MCF 10A (cell line): Measurements from ENCODE around the gene HTT-AS. TPM values are rescaled to one million over a fixed set of nuclear protein-coding genes. Genes with fewer than 3 reads are reported as not detected.

Source experiments
- BruUV-seq: library from RNA; stranded (reverse); fragments of 400-500 nt; replicated peaks from 2 replicates; lab custom pipeline; 2021; lab: Mats Ljungman, UMichigan
- CTCF ChIA-PET: fragments of 300-600 bp; sonication (Branson Sonifier 250); formaldehyde crosslinking; extraction: SDS; loops from one replicate; lab custom pipeline; 2021; ENCODE audit warnings: antibody characterized with exemption, inconsistent platforms; lab: Yijun Ruan, JAX
- POLR2A ChIA-PET: fragments of 300-600, 350-650 bp; sonication (Branson Sonifier 250); formaldehyde crosslinking; extraction: SDS; loops from one replicate; lab custom pipeline; 2020; ENCODE audit warnings: antibody characterized with exemption, inconsistent platforms; lab: Yijun Ruan, JAX
- DNase-seq: peaks from one replicate; pipeline ENCODE4 v3.0.0-alpha.2; 2018; ENCODE audit not compliant: unreplicated experiment
- H3K27ac Mint-ChIP-seq: one replicate; pipeline ENCODE4 v1.8.0; 2022; ENCODE audit warnings: mild to moderate bottlenecking, low read depth, mixed read lengths; ENCODE audit not compliant: unreplicated experiment
- H3K27me3 Mint-ChIP-seq: one replicate; pipeline ENCODE4 v1.8.0; 2022; ENCODE audit warnings: mixed read lengths; ENCODE audit not compliant: insufficient read depth, unreplicated experiment
- H3K36me3 Mint-ChIP-seq: one replicate; pipeline ENCODE4 v1.8.0; 2022; ENCODE audit warnings: mild to moderate bottlenecking, moderate library complexity, mixed read lengths; ENCODE audit not compliant: insufficient read depth, unreplicated experiment
- H3K4me1 Mint-ChIP-seq: one replicate; pipeline ENCODE4 v1.8.0; 2022; ENCODE audit warnings: mixed read lengths; ENCODE audit not compliant: insufficient read depth, unreplicated experiment
- H3K4me3 Mint-ChIP-seq: one replicate; pipeline ENCODE4 v1.8.0; 2022; ENCODE audit warnings: mild to moderate bottlenecking, moderate library complexity, mixed read lengths; ENCODE audit not compliant: unreplicated experiment
- H3K9me3 Mint-ChIP-seq: one replicate; pipeline ENCODE4 v1.8.0; 2022; ENCODE audit warnings: mixed read lengths; ENCODE audit not compliant: unreplicated experiment
- CTCF ChIP-seq: fragments of 200-600 bp; IDR thresholded peaks from one replicate; pipeline ENCODE4 v1.8.0; 2022; ENCODE audit warnings: antibody characterized with exemption, mild to moderate bottlenecking; ENCODE audit not compliant: unreplicated experiment
- intact Hi-C: fragments of 100-400 bp; cut with micrococcal nuclease; formaldehyde crosslinking; loops from 2 replicates; pipeline ENCODE4 v1.14.1; 2022
- total RNA-seq: library from RNA; stranded (reverse); gene quantifications from 2 replicates; pipeline ENCODE4 v1.2.3, GENCODE V29; 2022

Gene HTT-AS
- total RNA-seq, 1 experiment from 2014 or later = not detected

- Mint-ChIP-seq H3K4me1 (no peaks in the 10 kb centered on the region), H3K36me3 (no peaks in the 10 kb centered on the region), H3K27ac (no peak overlapping the region), H3K4me3 (no peak overlapping the region), H3K9me3 (peaks cover 8% of the 10 kb centered on the region), H3K27me3 (no peaks in the 10 kb centered on the region)
- intact Hi-C loops = no loop called here
- no TSS peak for BruUV-seq
- no peak for TF ChIP-seq CTCF
- DNase-seq = no peak
- CTCF ChIA-PET = interaction anchor here (0.5 to 1.6 kb wide), 4 partner anchors 12 to 52 kb away, joined by 3 to 4 read pairs (median 3); no protein-coding TSS in a partner anchor
- POLR2A ChIA-PET = interaction anchor here (0.6 kb wide), 1 partner anchor 14 kb away, joined by 3 read pairs; no protein-coding TSS in a partner anchor
These were observed 55.0 kb downstream of the HTT-AS start for GRCh38 chr4:3019145-3019846.

GRCh38 chr4:3017504-3017903 is 56.8 kb downstream of the HTT-AS start:
- DNase-seq = no peak
- BruUV-seq = no TSS peak
- Mint-ChIP-seq H3K27ac (no peak overlapping the region), H3K27me3 (no peaks in the 10 kb centered on the region), H3K4me3 (no peak overlapping the region), H3K9me3 (no peaks in the 10 kb centered on the region), H3K36me3 (no peaks in the 10 kb centered on the region), H3K4me1 (no peaks in the 10 kb centered on the region)
- ChIA-PET CTCF (interaction anchor here (1.6 kb wide), 1 partner anchor 14 kb away, joined by 4 read pairs; no protein-coding TSS in a partner anchor), POLR2A (interaction anchor here (1.2 kb wide), 1 partner anchor 14 kb away, joined by 3 read pairs; no protein-coding TSS in a partner anchor)
- no peak for TF ChIP-seq CTCF
- intact Hi-C loops = no loop called here

- no TSS peak for BruUV-seq
- Mint-ChIP-seq H3K27me3 (no peaks in the 10 kb centered on the region), H3K36me3 (no peaks in the 10 kb centered on the region), H3K27ac (no peak overlapping the region), H3K4me3 (no peak overlapping the region), H3K9me3 (no peaks in the 10 kb centered on the region), H3K4me1 (no peaks in the 10 kb centered on the region)
- no peak for TF ChIP-seq CTCF
- ChIA-PET CTCF (interaction anchor here (0.8 to 1.0 kb wide), 2 partner anchors 16 to 30 kb away, joined by 3 to 5 read pairs; no protein-coding TSS in a partner anchor), POLR2A (interaction anchor here (0.6 to 1.2 kb wide), 2 partner anchors 14 to 53 kb away, joined by 3 read pairs; partner anchors contain the start of gene GRK4)
- no peak for DNase-seq
- intact Hi-C loops = no loop called here
These were observed 57.4 kb downstream of the HTT-AS start for GRCh38 chr4:3016961-3017360.

- no TSS peak for BruUV-seq
- Mint-ChIP-seq H3K27ac (no peak overlapping the region), H3K36me3 (no peaks in the 10 kb centered on the region), H3K4me1 (peaks cover 20% of the 10 kb centered on the region), H3K4me3 (no peak overlapping the region), H3K27me3 (no peaks in the 10 kb centered on the region), H3K9me3 (no peaks in the 10 kb centered on the region)
- no peak for DNase-seq
- ChIA-PET POLR2A (interaction anchor here (0.5 to 0.7 kb wide), 4 partner anchors 22 to 1450 kb away, joined by 3 read pairs; no protein-coding TSS in a partner anchor), CTCF (interaction anchor here (0.6 to 1.6 kb wide), 2 partner anchors 21 to 37 kb away, joined by 3 to 7 read pairs; no protein-coding TSS in a partner anchor)
- TF ChIP-seq CTCF = no peak
- intact Hi-C loops = no loop called here
These were observed 60.4 kb downstream of the HTT-AS start for GRCh38 chr4:3013839-3014350.
